Measurements from ENCODE around the gene CAMTA1.

The CAMTA1 gene

GRCh38 chr1:7352364-7352763 is 567.1 kb downstream of the CAMTA1 start:
- no peak overlapping the region for H3K4me3 ChIP-seq (ENCODE audit: low read depth, low read length)
- TF ChIP-seq CTCF (IDR thresholded peaks at IDR 0.05; ENCODE audit: borderline replicate concordance, insufficient read depth, low read depth, low read length), result no peak

GRCh38 chr1:7352974-7353373 is 567.7 kb downstream of the CAMTA1 start:
- no peak overlapping the region for H3K4me3 ChIP-seq (ENCODE audit: low read depth, low read length)
- TF ChIP-seq CTCF (IDR thresholded peaks at IDR 0.05; ENCODE audit: borderline replicate concordance, insufficient read depth, low read depth, low read length), result no peak

GRCh38 chr1:7355646-7356045 is 570.4 kb downstream of the CAMTA1 start:
- no peak for TF ChIP-seq CTCF (IDR thresholded peaks at IDR 0.05; ENCODE audit: borderline replicate concordance, insufficient read depth, low read depth, low read length)
- H3K4me3 ChIP-seq (ENCODE audit: low read depth, low read length), result no peak overlapping the region

GRCh38 chr1:7356079-7356478 is 570.8 kb downstream of the CAMTA1 start:
- TF ChIP-seq CTCF (IDR thresholded peaks at IDR 0.05; ENCODE audit: borderline replicate concordance, insufficient read depth, low read depth, low read length), result no peak
- H3K4me3 ChIP-seq (ENCODE audit: low read depth, low read length), result no peak overlapping the region

GRCh38 chr1:7358425-7358824 is 573.2 kb downstream of the CAMTA1 start:
- TF ChIP-seq CTCF (IDR thresholded peaks at IDR 0.05; ENCODE audit: borderline replicate concordance, insufficient read depth, low read depth, low read length), result no peak
- H3K4me3 ChIP-seq (ENCODE audit: low read depth, low read length), result no peak overlapping the region

DNA sequence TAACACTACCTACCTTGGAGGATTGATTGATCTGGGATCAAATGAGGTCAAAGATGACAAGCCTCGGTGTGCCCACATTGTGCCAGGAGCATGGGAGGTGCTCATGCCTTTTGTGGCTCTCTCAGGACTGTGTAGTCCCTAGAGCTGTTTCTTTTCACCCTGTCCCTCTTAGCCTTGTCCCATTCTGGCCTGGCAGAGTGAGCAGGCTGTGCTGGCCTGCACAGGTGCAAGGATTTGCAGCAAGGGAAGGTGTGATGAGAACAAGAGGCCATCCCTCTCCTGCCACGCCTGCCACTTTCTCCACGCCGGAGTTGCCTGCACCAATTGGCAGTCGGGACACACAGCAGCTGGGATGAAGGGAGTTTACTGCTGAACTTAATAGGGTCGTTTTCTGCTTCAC is 575.3 kb downstream of the CAMTA1 start:
- no peak for TF ChIP-seq CTCF (IDR thresholded peaks at IDR 0.05; ENCODE audit: borderline replicate concordance, insufficient read depth, low read depth, low read length)
- no peak overlapping the region for H3K4me3 ChIP-seq (ENCODE audit: low read depth, low read length)

DNA sequence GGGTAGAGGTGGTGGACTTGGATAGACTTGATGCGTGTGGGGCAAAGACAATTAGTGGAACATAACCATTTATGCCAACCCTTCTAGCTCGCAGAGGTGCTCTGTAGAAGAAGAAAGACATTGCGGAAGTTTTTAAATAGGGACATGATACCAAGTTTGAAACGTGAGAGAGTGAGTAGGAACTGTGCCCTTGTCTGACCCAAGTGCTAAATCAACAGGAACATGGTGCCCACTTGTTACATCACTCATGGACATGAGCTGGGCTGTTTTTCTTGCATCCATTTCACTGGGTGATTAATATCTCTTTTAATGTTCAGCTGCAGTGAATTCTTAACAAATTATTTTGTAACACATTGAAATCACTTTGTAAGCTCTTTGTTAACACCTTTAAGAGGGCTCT is 577.7 kb downstream of the CAMTA1 start:
- TF ChIP-seq CTCF (IDR thresholded peaks at IDR 0.05; ENCODE audit: borderline replicate concordance, insufficient read depth, low read depth, low read length), result no peak
- H3K4me3 ChIP-seq (ENCODE audit: low read depth, low read length), result no peak overlapping the region
